ENCODE data around the gene NFX1.

NFX1 gene

GRCh38 chr9:33273266-33273971 is 16.9 kb upstream of the NFX1 start:
- Histone ChIP-seq H2BK120ac (ENCODE audit: low read depth, low read length) (no peak overlapping the region), H3K18ac (ENCODE audit: low read depth in 1 of 2, low read length in 2 of 2) (no peak overlapping the region), H3K9me3 (ENCODE audit: control insufficient read depth, low read length) (no peaks in the 10 kb centered on the region), H3K4me2 (ENCODE audit: low read length, poor library complexity, severe bottlenecking) (no peak overlapping the region), H2BK12ac (ENCODE audit: low read length in 2 of 2) (no peak overlapping the region), H3K14ac (ENCODE audit: low read length in 2 of 2) (no peak overlapping the region), H4K8ac (ENCODE audit: low read length) (no peak overlapping the region), H2AFZ (ENCODE audit: low read depth, low read length) (no peak overlapping the region), H3K4me3 (ENCODE audit: insufficient read depth in 1 of 2, low read depth in 1 of 2, low read length in 2 of 2) (no peak overlapping the region), H3K23ac (ENCODE audit: low read length in 2 of 2) (no peak overlapping the region), H3K9ac (ENCODE audit: low read length) (peak overlapping the region; percentile 16), H2BK15ac (ENCODE audit: low read depth, poor library complexity, severe bottlenecking) (no peak overlapping the region), H4K91ac (ENCODE audit: low read length) (no peak overlapping the region), H3K79me1 (replicated peaks; ENCODE audit: low read length, poor library complexity, severe bottlenecking) (peaks cover 11% of the 10 kb centered on the region), H3K27ac (ENCODE audit: low read length, poor library complexity, severe bottlenecking) (no peak overlapping the region), H3K27me3 (ENCODE audit: control insufficient read depth in 1 of 2, insufficient read depth in 1 of 2, low read length in 2 of 2) (no peaks in the 10 kb centered on the region), H2AK5ac (ENCODE audit: low read length, severe bottlenecking) (no peak overlapping the region), H3K4ac (ENCODE audit: low read depth in 1 of 2, low read length in 2 of 2) (no peak overlapping the region), H3K36me3 (ENCODE audit: control insufficient read depth in 1 of 2, insufficient read depth in 2 of 2, low read depth in 1 of 2, low read length in 2 of 2) (peaks cover 17 to 94% of the 10 kb centered on the region in 2 experiments), H2BK5ac (ENCODE audit: low read depth, low read length, poor library complexity, severe bottlenecking) (no peak overlapping the region), H3K4me1 (ENCODE audit: control insufficient read depth, insufficient read depth, low read depth, low read length) (no peaks in the 10 kb centered on the region)
- DNase-seq: no peak
- 80% methylated on average over 1 of the region's 3 CpGs for WGBS

GRCh38 chr9:33273972-33274328 is 16.4 kb upstream of the NFX1 start:
- H3K27ac ChIP-seq (ENCODE audit: low read length, poor library complexity, severe bottlenecking): no peak overlapping the region
- H2BK15ac ChIP-seq (ENCODE audit: low read depth, poor library complexity, severe bottlenecking): no peak overlapping the region
- no peak overlapping the region for H2BK120ac ChIP-seq (ENCODE audit: low read depth, low read length)
- no peak overlapping the region for H2BK12ac ChIP-seq (ENCODE audit: low read length in 2 of 2)
- no peak overlapping the region for H2AFZ ChIP-seq (ENCODE audit: low read depth, low read length)
- no peaks in the 10 kb centered on the region for H3K9me3 ChIP-seq (ENCODE audit: control insufficient read depth, low read length)
- H3K4ac ChIP-seq (ENCODE audit: low read depth in 1 of 2, low read length in 2 of 2): no peak overlapping the region
- no peak overlapping the region for H2AK5ac ChIP-seq (ENCODE audit: low read length, severe bottlenecking)
- DNase-seq: no peak
- H4K91ac ChIP-seq (ENCODE audit: low read length): no peak overlapping the region
- H3K27me3 ChIP-seq (ENCODE audit: control insufficient read depth in 1 of 2, insufficient read depth in 1 of 2, low read length in 2 of 2): no peaks in the 10 kb centered on the region
- H3K79me1 ChIP-seq (replicated peaks; ENCODE audit: low read length, poor library complexity, severe bottlenecking): peaks cover 11% of the 10 kb centered on the region
- no peak overlapping the region for H3K4me2 ChIP-seq (ENCODE audit: low read length, poor library complexity, severe bottlenecking)
- H3K4me3 ChIP-seq (ENCODE audit: insufficient read depth in 1 of 2, low read depth in 1 of 2, low read length in 2 of 2): no peak overlapping the region
- WGBS: 100% methylated on average over 1 of the region's 2 CpGs
- no peak overlapping the region for H3K23ac ChIP-seq (ENCODE audit: low read length in 2 of 2)
- no peak overlapping the region for H2BK5ac ChIP-seq (ENCODE audit: low read depth, low read length, poor library complexity, severe bottlenecking)
- no peaks in the 10 kb centered on the region for H3K4me1 ChIP-seq (ENCODE audit: control insufficient read depth, insufficient read depth, low read depth, low read length)
- peak overlapping the region; percentile 16 for H3K9ac ChIP-seq (ENCODE audit: low read length)
- H3K36me3 ChIP-seq (ENCODE audit: control insufficient read depth in 1 of 2, insufficient read depth in 2 of 2, low read depth in 1 of 2, low read length in 2 of 2): peaks cover 19 to 94% of the 10 kb centered on the region in 2 experiments
- no peak overlapping the region for H3K18ac ChIP-seq (ENCODE audit: low read depth in 1 of 2, low read length in 2 of 2)
- no peak overlapping the region for H4K8ac ChIP-seq (ENCODE audit: low read length)
- no peak overlapping the region for H3K14ac ChIP-seq (ENCODE audit: low read length in 2 of 2)

- Histone ChIP-seq H3K4me2 (ENCODE audit: low read length, poor library complexity, severe bottlenecking) (no peak overlapping the region), H3K27me3 (ENCODE audit: control insufficient read depth in 1 of 2, insufficient read depth in 1 of 2, low read length in 2 of 2) (no peaks in the 10 kb centered on the region), H3K4me1 (ENCODE audit: control insufficient read depth, insufficient read depth, low read depth, low read length) (no peaks in the 10 kb centered on the region), H3K23ac (ENCODE audit: low read length in 2 of 2) (no peak overlapping the region), H3K36me3 (ENCODE audit: control insufficient read depth in 1 of 2, insufficient read depth in 2 of 2, low read depth in 1 of 2, low read length in 2 of 2) (peaks cover 26 to 94% of the 10 kb centered on the region in 2 experiments), H2BK15ac (ENCODE audit: low read depth, poor library complexity, severe bottlenecking) (no peak overlapping the region), H2BK5ac (ENCODE audit: low read depth, low read length, poor library complexity, severe bottlenecking) (no peak overlapping the region), H4K91ac (ENCODE audit: low read length) (no peak overlapping the region), H3K27ac (ENCODE audit: low read length, poor library complexity, severe bottlenecking) (no peak overlapping the region), H3K18ac (ENCODE audit: low read depth in 1 of 2, low read length in 2 of 2) (no peak overlapping the region), H2AK5ac (ENCODE audit: low read length, severe bottlenecking) (no peak overlapping the region), H2BK12ac (ENCODE audit: low read length in 2 of 2) (no peak overlapping the region), H2AFZ (ENCODE audit: low read depth, low read length) (no peak overlapping the region), H3K79me1 (replicated peaks; ENCODE audit: low read length, poor library complexity, severe bottlenecking) (peaks cover 11% of the 10 kb centered on the region), H4K8ac (ENCODE audit: low read length) (no peak overlapping the region), H3K9me3 (ENCODE audit: control insufficient read depth, low read length) (no peaks in the 10 kb centered on the region), H3K14ac (ENCODE audit: low read length in 2 of 2) (no peak overlapping the region), H3K4me3 (ENCODE audit: insufficient read depth in 1 of 2, low read depth in 1 of 2, low read length in 2 of 2) (no peak overlapping the region), H3K9ac (ENCODE audit: low read length) (no peak overlapping the region), H2BK120ac (ENCODE audit: low read depth, low read length) (no peak overlapping the region), H3K4ac (ENCODE audit: low read depth in 1 of 2, low read length in 2 of 2) (no peak overlapping the region)
- no peak for DNase-seq
- 96% methylated on average over 4 of the region's 4 CpGs for WGBS
Observed at GRCh38 chr9:33277484-33277883, 12.8 kb upstream of the NFX1 start.

- DNase-seq: no peak
- Histone ChIP-seq H3K9ac (ENCODE audit: low read length) (no peak overlapping the region), H3K9me3 (ENCODE audit: control insufficient read depth, low read length) (no peaks in the 10 kb centered on the region), H3K79me1 (replicated peaks; ENCODE audit: low read length, poor library complexity, severe bottlenecking) (peaks cover 2% of the 10 kb centered on the region), H2BK5ac (ENCODE audit: low read depth, low read length, poor library complexity, severe bottlenecking) (no peak overlapping the region), H3K23ac (ENCODE audit: low read length in 2 of 2) (no peak overlapping the region), H2AK5ac (ENCODE audit: low read length, severe bottlenecking) (no peak overlapping the region), H4K8ac (ENCODE audit: low read length) (no peak overlapping the region), H3K27me3 (ENCODE audit: control insufficient read depth in 1 of 2, insufficient read depth in 1 of 2, low read length in 2 of 2) (no peaks in the 10 kb centered on the region), H3K4me1 (ENCODE audit: control insufficient read depth, insufficient read depth, low read depth, low read length) (peaks cover 5% of the 10 kb centered on the region), H3K4me3 (ENCODE audit: insufficient read depth in 1 of 2, low read depth in 1 of 2, low read length in 2 of 2) (no peak overlapping the region), H3K18ac (ENCODE audit: low read depth in 1 of 2, low read length in 2 of 2) (no peak overlapping the region), H3K27ac (ENCODE audit: low read length, poor library complexity, severe bottlenecking) (no peak overlapping the region), H4K91ac (ENCODE audit: low read length) (no peak overlapping the region), H3K36me3 (ENCODE audit: control insufficient read depth in 1 of 2, insufficient read depth in 2 of 2, low read depth in 1 of 2, low read length in 2 of 2) (peaks cover 6 to 52% of the 10 kb centered on the region in 2 experiments), H3K4me2 (ENCODE audit: low read length, poor library complexity, severe bottlenecking) (no peak overlapping the region), H2AFZ (ENCODE audit: low read depth, low read length) (no peak overlapping the region), H2BK12ac (ENCODE audit: low read length in 2 of 2) (no peak overlapping the region), H3K14ac (ENCODE audit: low read length in 2 of 2) (no peak overlapping the region), H3K4ac (ENCODE audit: low read depth in 1 of 2, low read length in 2 of 2) (no peak overlapping the region), H2BK15ac (ENCODE audit: low read depth, poor library complexity, severe bottlenecking) (no peak overlapping the region), H2BK120ac (ENCODE audit: low read depth, low read length) (no peak overlapping the region)
- 95% methylated on average over 4 of the region's 5 CpGs for WGBS
Observed at GRCh38 chr9:33285502-33285901, 4.8 kb upstream of the NFX1 start.
